Stomach (tissue), 9 donors: Measurements from ENCODE around the gene DOCK1. TPM values are rescaled to one million over a fixed set of nuclear protein-coding genes. Genes with fewer than 3 reads are reported as not detected.

Experiments used
- DNase-seq, 2 donors: peaks; one replicate each; pipeline versions ENCODE4 v3.0.0 to v3.0.0-alpha.2; 2013 to 2019
- H3K27ac ChIP-seq, 5 donors: fragments of 200-600 bp in 4 of 5; sonication (generic) in 4 of 5; one replicate each; pipeline ENCODE4 v1.5.1; 2013 to 2019; ENCODE audit warnings: mild to moderate bottlenecking in 1 of 5, moderate library complexity in 1 of 5
- H3K27me3 ChIP-seq, 3 donors: fragments of 200-600 bp; sonication (generic); one replicate each; pipeline ENCODE4 v1.5.1; 2017 to 2019; ENCODE audit warnings: mixed run types in 1 of 3
- H3K36me3 ChIP-seq, 4 donors: fragments of 200-600 bp; sonication (generic); 1 replicate in 3 of 4; 2 replicates in 1 of 4; pipeline ENCODE4 v1.5.1; 2016 to 2019
- H3K4me1 ChIP-seq, 4 donors: fragments of 200-600 bp; sonication (generic); one replicate each; pipeline ENCODE4 v1.5.1; 2016 to 2019
- H3K4me3 ChIP-seq, 4 donors: fragments of 200-600 bp; sonication (generic) in 3 of 4; one replicate each; pipeline ENCODE4 v1.5.1; 2016 to 2019; ENCODE audit warnings: mild to moderate bottlenecking in 1 of 4
- H3K9me3 ChIP-seq, 4 donors: fragments of 200-600 bp; sonication (generic); one replicate each; pipeline ENCODE4 v1.5.1; 2016 to 2019
- EP300 ChIP-seq: sonication (generic); formaldehyde crosslinking; IDR thresholded peaks from one replicate; pipeline ENCODE4 v1.6.1; 2017; ENCODE audit warnings: antibody characterized with exemption
- POLR2A ChIP-seq, 4 donors: fragments of 450-650 bp; IDR thresholded peaks; one replicate each; pipeline ENCODE4 v1.6.1; 2016; ENCODE audit warnings: antibody characterized with exemption in 4 of 4, control low read depth in 2 of 4, mild to moderate bottlenecking in 1 of 4, moderate library complexity in 1 of 4
- POLR2AphosphoS5 ChIP-seq, 3 donors: sonication (generic); formaldehyde crosslinking; IDR thresholded peaks; one replicate each; pipeline ENCODE4 v1.6.1; 2016; ENCODE audit warnings: antibody characterized with exemption in 3 of 3
- WGBS, 5 donors: extraction: QIAGEN DNeasy Blood & Tissue Kit in 3 of 5; methylation state at CpG; one replicate each; pipeline versions ENCODE4 v1.1.5 to v1.1.7; 2013 to 2018; 5-methylcytosine and 5-hydroxymethylcytosine counted together
- intact Hi-C: fragments of 100-400 bp; cut with DNase I; formaldehyde crosslinking; loops from one replicate; pipeline ENCODE4 v1.15.1; 2023; ENCODE audit warnings: low total_unique reads
- polyA plus RNA-seq, 3 donors: library from polyadenylated mRNA; stranded (reverse); fragments of 200-250 nt; gene quantifications; one replicate each; pipeline ENCODE4 v1.2.3, GENCODE V29; 2013
- total RNA-seq, 5 donors: library from RNA; depleted of rRNA; stranded (reverse); fragments of >200 nt; gene quantifications; one replicate each; pipeline versions ENCODE4 v1.1.0 to v1.2.3, GENCODE V29; 2014 to 2016
- TF ChIP-seq, protein P1 (sequence below), 7 experiments: fragments of 450-650 bp in 4 of 7; fragments of 200-600 bp in 3 of 7; sonication (generic) in 3 of 7; IDR thresholded peaks; one replicate each; pipeline ENCODE4 v1.5.1; 2016 to 2019; ENCODE audit warnings: antibody characterized with exemption in 7 of 7, control low read depth in 2 of 7, mild to moderate bottlenecking in 1 of 7
- donor health status: healthy with polysubstance abuse.
- donor health status: Bipolar disorder and iron deficiency.
- donor health status: healthy.

DOCK1 gene
- total and polyA plus RNA-seq, 8 donors: 8.4 to 114 (median 35.0) TPM

DNA sequence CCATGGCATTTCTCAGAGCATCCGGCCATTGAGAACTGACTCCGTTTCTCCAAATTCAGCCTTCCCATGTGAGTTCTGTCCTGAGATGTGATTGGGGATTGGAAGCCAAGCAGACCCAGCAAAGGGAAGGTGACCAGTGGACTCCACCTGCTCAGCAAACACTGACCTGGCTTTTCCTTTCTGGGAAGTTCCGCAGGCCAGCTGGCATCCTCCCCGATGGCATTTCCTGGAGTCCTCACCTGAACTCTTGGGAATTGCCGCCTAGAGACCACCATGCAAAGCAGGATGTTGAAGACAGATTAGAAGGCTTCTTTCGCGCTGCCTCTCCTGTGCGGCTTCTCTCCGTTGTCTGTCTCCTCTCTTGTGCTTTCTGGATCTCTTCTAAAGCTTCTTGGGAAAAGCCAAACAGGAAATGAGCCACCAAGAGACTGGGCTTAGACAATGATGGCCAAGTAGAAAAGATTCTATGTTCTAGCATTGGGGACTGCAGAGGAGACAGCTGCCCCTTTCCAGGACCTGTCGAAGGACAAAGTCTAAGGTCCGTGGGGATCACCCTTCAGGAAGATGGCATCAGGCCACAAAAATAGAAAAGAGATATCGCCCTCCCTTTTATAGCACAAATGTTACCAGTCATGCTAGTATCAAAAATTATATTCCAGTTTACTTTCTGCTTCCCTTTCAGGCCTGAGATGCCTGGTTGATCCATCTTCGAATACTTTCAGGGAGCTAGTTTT lies 394.9 kb downstream of the DOCK1 start:
- peak in 1 of 2 donors; percentile 49 for DNase-seq

DNA sequence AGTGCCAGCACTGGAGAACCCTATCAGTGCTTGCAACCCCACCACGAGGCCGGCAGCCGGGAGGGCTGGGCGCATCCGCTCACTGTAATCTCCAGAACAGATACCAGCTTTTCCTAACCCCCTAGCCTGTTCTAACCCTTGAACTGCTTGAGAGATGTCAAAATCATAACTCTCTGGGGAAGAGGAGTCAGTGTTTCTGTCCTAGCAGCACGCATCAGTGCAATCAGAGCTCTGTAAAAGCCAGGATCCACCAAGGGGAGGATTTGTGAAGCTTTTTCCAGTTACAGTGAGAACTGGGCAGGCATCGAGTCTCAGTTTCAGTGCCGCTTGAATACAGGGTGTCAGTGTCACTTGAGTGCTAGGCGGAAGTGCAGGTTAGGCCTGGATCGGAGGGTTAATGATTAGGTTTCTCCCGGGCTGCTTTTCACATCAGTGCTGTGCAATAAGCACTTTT lies 395.7 kb downstream of the DOCK1 start:
- peak; percentile 40 to 78 for DNase-seq
- intact Hi-C loops: no loop called here
- TF ChIP-seq EP300 (no peak), POLR2AphosphoS5 (IDR thresholded peaks at IDR 0.05) (peak in 1 of 3 donors; percentile 6), POLR2A (IDR thresholded peaks at IDR 0.05) (no peak)
- TF ChIP-seq, protein P1, sequence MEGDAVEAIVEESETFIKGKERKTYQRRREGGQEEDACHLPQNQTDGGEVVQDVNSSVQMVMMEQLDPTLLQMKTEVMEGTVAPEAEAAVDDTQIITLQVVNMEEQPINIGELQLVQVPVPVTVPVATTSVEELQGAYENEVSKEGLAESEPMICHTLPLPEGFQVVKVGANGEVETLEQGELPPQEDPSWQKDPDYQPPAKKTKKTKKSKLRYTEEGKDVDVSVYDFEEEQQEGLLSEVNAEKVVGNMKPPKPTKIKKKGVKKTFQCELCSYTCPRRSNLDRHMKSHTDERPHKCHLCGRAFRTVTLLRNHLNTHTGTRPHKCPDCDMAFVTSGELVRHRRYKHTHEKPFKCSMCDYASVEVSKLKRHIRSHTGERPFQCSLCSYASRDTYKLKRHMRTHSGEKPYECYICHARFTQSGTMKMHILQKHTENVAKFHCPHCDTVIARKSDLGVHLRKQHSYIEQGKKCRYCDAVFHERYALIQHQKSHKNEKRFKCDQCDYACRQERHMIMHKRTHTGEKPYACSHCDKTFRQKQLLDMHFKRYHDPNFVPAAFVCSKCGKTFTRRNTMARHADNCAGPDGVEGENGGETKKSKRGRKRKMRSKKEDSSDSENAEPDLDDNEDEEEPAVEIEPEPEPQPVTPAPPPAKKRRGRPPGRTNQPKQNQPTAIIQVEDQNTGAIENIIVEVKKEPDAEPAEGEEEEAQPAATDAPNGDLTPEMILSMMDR (IDR thresholded peaks at IDR 0.05): no peak
- Histone ChIP-seq H3K4me1 (peaks cover 10 to 22% (median 15%) of the 10 kb centered on the region in 4 donors), H3K4me3 (no peak overlapping the region), H3K36me3 (no peaks in the 10 kb centered on the region), H3K9me3 (no peaks in the 10 kb centered on the region), H3K27me3 (no peaks in the 10 kb centered on the region), H3K27ac (peak overlapping the region in 3 of 5 donors; percentile 33 to 61 (median 55))
- WGBS, 5 donors: 39 to 73% (median 51%) methylated on average over 11 of the region's 11 CpGs

More for the DNA sequence above, 394.9 kb downstream of the DOCK1 start:
- intact Hi-C loops: no loop called here
- peaks cover 10 to 29% (median 15%) of the 10 kb centered on the region in 4 donors for H3K4me1 ChIP-seq
- no peaks in the 10 kb centered on the region for H3K27me3 ChIP-seq
- WGBS, 5 donors: 59 to 81% (median 68%) methylated on average over 13 of the region's 13 CpGs
- H3K27ac ChIP-seq: peak overlapping the region in 3 of 5 donors; percentile 33 to 61 (median 55)
- TF ChIP-seq POLR2AphosphoS5 (IDR thresholded peaks at IDR 0.05) (no peak), POLR2A (IDR thresholded peaks at IDR 0.05) (no peak), EP300 (no peak)
- TF ChIP-seq, protein P1 (IDR thresholded peaks at IDR 0.05): no peak
- no peaks in the 10 kb centered on the region for H3K9me3 ChIP-seq
- H3K4me3 ChIP-seq: no peak overlapping the region
- H3K36me3 ChIP-seq: no peaks in the 10 kb centered on the region

DNA sequence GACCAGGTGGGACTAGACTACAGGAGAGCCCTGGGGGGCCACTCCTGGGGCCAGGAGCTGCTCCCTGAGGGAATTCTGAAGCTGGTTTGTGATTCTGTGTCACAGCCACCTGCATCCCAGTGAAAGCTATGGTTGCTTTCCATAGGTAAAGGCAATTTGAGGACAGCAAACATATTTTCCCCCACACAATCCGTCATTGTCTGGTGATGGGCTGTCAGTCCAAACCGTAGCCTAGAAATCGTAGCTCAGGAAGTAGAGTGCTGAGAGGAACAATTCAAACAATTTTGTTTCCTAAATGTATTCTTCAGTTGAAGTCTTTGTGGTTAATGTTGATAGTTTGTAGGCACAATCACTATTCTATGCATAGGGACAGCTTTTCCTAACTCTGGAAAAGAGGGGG lies 397.1 kb downstream of the DOCK1 start:
- DNase-seq: no peak
- intact Hi-C loops: no loop called here
- Histone ChIP-seq H3K27ac (no peak overlapping the region), H3K27me3 (no peaks in the 10 kb centered on the region), H3K4me1 (peaks cover 10 to 22% (median 15%) of the 10 kb centered on the region in 4 donors), H3K4me3 (no peak overlapping the region), H3K9me3 (no peaks in the 10 kb centered on the region), H3K36me3 (no peaks in the 10 kb centered on the region)
- TF ChIP-seq EP300: no peak
- TF ChIP-seq, protein P1 (IDR thresholded peaks at IDR 0.05): no peak
- 59 to 76% (median 69%) methylated on average over 3 of the region's 3 CpGs for WGBS, 5 donors

DNA sequence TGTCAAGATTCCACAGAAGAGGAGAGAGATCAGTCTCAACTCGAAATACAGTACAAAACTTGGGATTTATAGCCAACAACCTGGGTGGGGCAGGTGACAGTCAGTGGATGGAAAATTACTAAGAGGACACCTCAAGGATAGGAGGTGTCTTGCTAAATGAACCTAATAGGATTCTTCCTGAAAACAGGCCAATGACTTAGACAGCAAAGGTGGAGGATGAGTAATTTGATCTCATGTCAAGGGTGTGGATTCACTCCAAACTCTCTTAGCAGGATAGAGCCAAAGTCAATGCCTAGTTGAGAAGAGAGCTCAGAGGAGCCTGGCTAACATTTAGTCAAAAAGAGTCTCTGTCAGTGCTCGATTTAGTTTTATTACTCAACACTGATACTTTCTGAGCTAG lies 397.9 kb downstream of the DOCK1 start:
- Histone ChIP-seq H3K27me3 (no peaks in the 10 kb centered on the region), H3K9me3 (no peaks in the 10 kb centered on the region), H3K36me3 (no peaks in the 10 kb centered on the region), H3K4me1 (peaks cover 10 to 22% (median 15%) of the 10 kb centered on the region in 4 donors), H3K4me3 (no peak overlapping the region), H3K27ac (no peak overlapping the region)
- TF ChIP-seq POLR2A (IDR thresholded peaks at IDR 0.05) (no peak), EP300 (no peak), POLR2AphosphoS5 (IDR thresholded peaks at IDR 0.05) (no peak)
- TF ChIP-seq, protein P1 (IDR thresholded peaks at IDR 0.05): no peak
- intact Hi-C loops: no loop called here
- DNase-seq: no peak
- 76 to 86% (median 82%) methylated on average over 2 of the region's 2 CpGs for WGBS, 5 donors
